HEK293 (cell line): ENCODE measurements around the gene SNAI1.

Source experiments
- CTCF ChIA-PET: fragments of 350-600 bp; formaldehyde crosslinking; extraction: SDS; loops from one replicate; lab custom pipeline; 2021; ENCODE audit warnings: antibody characterized with exemption; lab: Yijun Ruan, JAX
- POLR2A ChIA-PET: fragments of 300-600 bp; formaldehyde crosslinking; extraction: SDS; loops from one replicate; lab custom pipeline; 2020; ENCODE audit warnings: antibody characterized with exemption, inconsistent platforms; lab: Yijun Ruan, JAX
- H3K27ac ChIP-seq: fragments of 200-500 bp; sonication (Bioruptor generic); 2 replicates; pipeline ENCODE4 v1.5.1; 2014; ENCODE audit warnings: low read depth, low read length, control low read depth, inconsistent platforms; ENCODE audit errors: extremely low read depth
- H3K36me3 ChIP-seq, 2 experiments: fragments of 200-500 bp in 1 of 2; sonication (Bioruptor generic) in 1 of 2; 1 replicate in 1 of 2; 2 replicates in 1 of 2; pipeline ENCODE4 v1.5.1; 2014 to 2017; ENCODE audit warnings: inconsistent platforms in 2 of 2, low read length in 2 of 2; ENCODE audit not compliant: control insufficient read depth in 2 of 2, insufficient read depth in 1 of 2
- H3K4me1 ChIP-seq: fragments of 200-500 bp; sonication (Bioruptor generic); 2 replicates; pipeline ENCODE4 v1.5.1; 2014; ENCODE audit warnings: mild to moderate bottlenecking, low read length, inconsistent platforms; ENCODE audit not compliant: control insufficient read depth, insufficient read depth
- H3K4me3 ChIP-seq: 2 replicates; pipeline ENCODE4 v1.5.1; 2011; ENCODE audit warnings: low read depth, mild to moderate bottlenecking, control low read depth, low read length, moderate library complexity
- H3K9me3 ChIP-seq: fragments of 200-500 bp; sonication (Bioruptor generic); 2 replicates; pipeline ENCODE4 v1.5.1; 2014; ENCODE audit warnings: low read depth, low read length, inconsistent platforms; ENCODE audit not compliant: control insufficient read depth, insufficient read depth
- GLIS1 ChIP-seq: fragments of 450-650 bp; formaldehyde crosslinking; IDR thresholded peaks from 2 replicates; pipeline ENCODE4 v1.5.1; 2016; ENCODE audit warnings: missing biosample characterization, missing genetic modification characterization
- KLF1 ChIP-seq: fragments of 450-650 bp; formaldehyde crosslinking; IDR thresholded peaks from 2 replicates; pipeline ENCODE4 v1.5.1; 2016; ENCODE audit warnings: missing biosample characterization, missing genetic modification characterization
- PRDM1 ChIP-seq: fragments of 450-650 bp; formaldehyde crosslinking; IDR thresholded peaks from 2 replicates; pipeline ENCODE4; 2016; ENCODE audit warnings: missing biosample characterization, missing genetic modification characterization
- RBAK ChIP-seq: fragments of 450-650 bp; formaldehyde crosslinking; IDR thresholded peaks from 2 replicates; pipeline ENCODE4 v1.5.1; 2016; ENCODE audit warnings: missing biosample characterization, missing genetic modification characterization
- SALL2 ChIP-seq: fragments of 450-650 bp; formaldehyde crosslinking; IDR thresholded peaks from 2 replicates; pipeline ENCODE4 v1.5.0; 2017; ENCODE audit warnings: missing biosample characterization, mild to moderate bottlenecking, missing genetic modification characterization, borderline replicate concordance
- SCRT1 ChIP-seq: fragments of 450-650 bp; formaldehyde crosslinking; IDR thresholded peaks from 2 replicates; pipeline ENCODE4 v1.5.1; 2016; ENCODE audit warnings: missing biosample characterization, missing genetic modification characterization, borderline replicate concordance
- ZNF112 ChIP-seq: fragments of 450-650 bp; formaldehyde crosslinking; IDR thresholded peaks from 2 replicates; pipeline ENCODE4 v1.5.0; 2017; ENCODE audit warnings: missing biosample characterization, missing genetic modification characterization
- ZNF133 ChIP-seq: fragments of 450-650 bp; formaldehyde crosslinking; IDR thresholded peaks from 2 replicates; pipeline ENCODE4 v1.5.1; 2016; ENCODE audit warnings: missing biosample characterization, missing genetic modification characterization
- ZNF175 ChIP-seq: fragments of 450-650 bp; formaldehyde crosslinking; IDR thresholded peaks from 2 replicates; pipeline ENCODE4 v1.5.1; 2016; ENCODE audit warnings: missing biosample characterization, missing genetic modification characterization
- ZNF214 ChIP-seq: fragments of 450-650 bp; formaldehyde crosslinking; IDR thresholded peaks from 2 replicates; pipeline ENCODE4 v1.5.1; 2017; ENCODE audit warnings: missing biosample characterization, mild to moderate bottlenecking, missing genetic modification characterization, borderline replicate concordance
- ZNF350 ChIP-seq: fragments of 450-650 bp; formaldehyde crosslinking; IDR thresholded peaks from 2 replicates; pipeline ENCODE4 v1.5.0; 2017; ENCODE audit warnings: missing biosample characterization, mild to moderate bottlenecking, missing genetic modification characterization
- ZNF391 ChIP-seq: fragments of 450-650 bp; formaldehyde crosslinking; IDR thresholded peaks from 2 replicates; pipeline ENCODE4 v1.5.1; 2016; ENCODE audit warnings: low read depth, missing biosample characterization, missing genetic modification characterization, borderline replicate concordance
- ZNF548 ChIP-seq: fragments of 450-650 bp; formaldehyde crosslinking; IDR thresholded peaks from 2 replicates; pipeline ENCODE4 v1.5.1; 2016; ENCODE audit warnings: missing biosample characterization, missing genetic modification characterization
- ZNF555 ChIP-seq: fragments of 450-650 bp; formaldehyde crosslinking; conservative IDR thresholded peaks from 2 replicates; pipeline ENCODE4 v1.5.1; 2017; ENCODE audit warnings: missing biosample characterization, mild to moderate bottlenecking, missing genetic modification characterization, inconsistent platforms
- ZNF76 ChIP-seq: fragments of 450-650 bp; formaldehyde crosslinking; IDR thresholded peaks from 2 replicates; pipeline ENCODE4; 2016; ENCODE audit warnings: low read depth, missing biosample characterization, missing genetic modification characterization, borderline replicate concordance
- ZNF768 ChIP-seq: fragments of 450-650 bp; formaldehyde crosslinking; IDR thresholded peaks from 2 replicates; pipeline ENCODE4 v1.5.1; 2018; ENCODE audit warnings: missing biosample characterization, mild to moderate bottlenecking, missing genetic modification characterization
- ZSCAN23 ChIP-seq: fragments of 450-650 bp; formaldehyde crosslinking; IDR thresholded peaks from 2 replicates; pipeline ENCODE4 v1.5.1; 2016; ENCODE audit warnings: missing biosample characterization, missing genetic modification characterization
- TF ChIP-seq, protein P1 (sequence below): fragments of 450-650 bp; formaldehyde crosslinking; IDR thresholded peaks from 2 replicates; pipeline ENCODE4 v1.5.1; 2016; ENCODE audit warnings: missing biosample characterization, missing genetic modification characterization, borderline replicate concordance
- TF ChIP-seq, protein P2 (sequence below): fragments of 450-650 bp; formaldehyde crosslinking; IDR thresholded peaks from 2 replicates; pipeline ENCODE4 v1.5.1; 2017; ENCODE audit warnings: missing biosample characterization, missing genetic modification characterization
- TF ChIP-seq, protein P3 (sequence below): fragments of 450-650 bp; formaldehyde crosslinking; IDR thresholded peaks from 2 replicates; pipeline ENCODE4 v1.5.1; 2017; ENCODE audit warnings: missing biosample characterization, missing genetic modification characterization
- TF ChIP-seq, protein P4 (sequence below): fragments of 450-650 bp; formaldehyde crosslinking; IDR thresholded peaks from 2 replicates; pipeline ENCODE4 v1.5.1; 2016; ENCODE audit warnings: missing biosample characterization, missing genetic modification characterization
- TF ChIP-seq, protein P5 (sequence below): sonication (generic); formaldehyde crosslinking; IDR thresholded peaks from 2 replicates; pipeline ENCODE4 v1.8.1; 2022; ENCODE audit warnings: mild to moderate bottlenecking, moderate library complexity, missing genetic modification reagents
- TF ChIP-seq, protein P6 (sequence below): fragments of 450-650 bp; formaldehyde crosslinking; IDR thresholded peaks from 2 replicates; pipeline ENCODE4 v1.5.1; 2016; ENCODE audit warnings: missing biosample characterization, missing genetic modification characterization

Gene SNAI1

DNA sequence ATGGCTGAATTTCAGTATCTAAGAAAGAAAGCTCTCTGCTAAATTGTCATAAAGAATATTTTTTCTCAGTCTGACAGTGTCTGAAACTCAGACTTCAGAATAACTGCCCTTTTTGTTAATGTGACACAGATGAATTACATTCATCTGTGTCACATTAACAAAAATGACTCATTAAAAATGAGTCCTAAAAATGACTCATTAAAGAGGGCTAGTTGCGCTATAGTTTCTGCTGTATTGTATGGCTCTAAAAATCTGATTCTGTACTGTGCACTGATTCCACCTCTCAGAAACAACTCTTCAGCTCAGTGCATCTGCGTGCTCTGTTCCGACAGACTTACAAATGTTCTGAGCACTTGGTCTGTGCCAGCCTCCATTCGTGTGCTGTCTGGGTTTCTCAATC, 31.6 kb upstream of the SNAI1 start:
- CTCF ChIA-PET, result interaction anchor here (0.6 to 2.1 kb wide), 4 partner anchors 15 to 149 kb away, joined by 3 to 6 read pairs (median 4); no protein-coding TSS in a partner anchor
- TF ChIP-seq ZNF555 (tag by site-specific recombination) (no peak), KLF1 (no peak), ZNF214 (tag by site-specific recombination) (no peak), ZNF768 (tag by site-specific recombination) (no peak), ZNF548 (tag by site-specific recombination) (no peak), GLIS1 (tag by site-specific recombination) (no peak), RBAK (tag by site-specific recombination) (no peak)
- TF ChIP-seq, protein P1, sequence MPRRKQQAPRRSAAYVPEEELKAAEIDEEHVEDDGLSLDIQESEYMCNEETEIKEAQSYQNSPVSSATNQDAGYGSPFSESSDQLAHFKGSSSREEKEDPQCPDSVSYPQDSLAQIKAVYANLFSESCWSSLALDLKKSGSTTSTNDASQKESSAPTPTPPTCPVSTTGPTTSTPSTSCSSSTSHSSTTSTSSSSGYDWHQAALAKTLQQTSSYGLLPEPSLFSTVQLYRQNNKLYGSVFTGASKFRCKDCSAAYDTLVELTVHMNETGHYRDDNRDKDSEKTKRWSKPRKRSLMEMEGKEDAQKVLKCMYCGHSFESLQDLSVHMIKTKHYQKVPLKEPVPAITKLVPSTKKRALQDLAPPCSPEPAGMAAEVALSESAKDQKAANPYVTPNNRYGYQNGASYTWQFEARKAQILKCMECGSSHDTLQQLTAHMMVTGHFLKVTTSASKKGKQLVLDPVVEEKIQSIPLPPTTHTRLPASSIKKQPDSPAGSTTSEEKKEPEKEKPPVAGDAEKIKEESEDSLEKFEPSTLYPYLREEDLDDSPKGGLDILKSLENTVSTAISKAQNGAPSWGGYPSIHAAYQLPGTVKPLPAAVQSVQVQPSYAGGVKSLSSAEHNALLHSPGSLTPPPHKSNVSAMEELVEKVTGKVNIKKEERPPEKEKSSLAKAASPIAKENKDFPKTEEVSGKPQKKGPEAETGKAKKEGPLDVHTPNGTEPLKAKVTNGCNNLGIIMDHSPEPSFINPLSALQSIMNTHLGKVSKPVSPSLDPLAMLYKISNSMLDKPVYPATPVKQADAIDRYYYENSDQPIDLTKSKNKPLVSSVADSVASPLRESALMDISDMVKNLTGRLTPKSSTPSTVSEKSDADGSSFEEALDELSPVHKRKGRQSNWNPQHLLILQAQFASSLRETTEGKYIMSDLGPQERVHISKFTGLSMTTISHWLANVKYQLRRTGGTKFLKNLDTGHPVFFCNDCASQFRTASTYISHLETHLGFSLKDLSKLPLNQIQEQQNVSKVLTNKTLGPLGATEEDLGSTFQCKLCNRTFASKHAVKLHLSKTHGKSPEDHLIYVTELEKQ (tag by site-specific recombination), result no peak
- TF ChIP-seq, protein P2, sequence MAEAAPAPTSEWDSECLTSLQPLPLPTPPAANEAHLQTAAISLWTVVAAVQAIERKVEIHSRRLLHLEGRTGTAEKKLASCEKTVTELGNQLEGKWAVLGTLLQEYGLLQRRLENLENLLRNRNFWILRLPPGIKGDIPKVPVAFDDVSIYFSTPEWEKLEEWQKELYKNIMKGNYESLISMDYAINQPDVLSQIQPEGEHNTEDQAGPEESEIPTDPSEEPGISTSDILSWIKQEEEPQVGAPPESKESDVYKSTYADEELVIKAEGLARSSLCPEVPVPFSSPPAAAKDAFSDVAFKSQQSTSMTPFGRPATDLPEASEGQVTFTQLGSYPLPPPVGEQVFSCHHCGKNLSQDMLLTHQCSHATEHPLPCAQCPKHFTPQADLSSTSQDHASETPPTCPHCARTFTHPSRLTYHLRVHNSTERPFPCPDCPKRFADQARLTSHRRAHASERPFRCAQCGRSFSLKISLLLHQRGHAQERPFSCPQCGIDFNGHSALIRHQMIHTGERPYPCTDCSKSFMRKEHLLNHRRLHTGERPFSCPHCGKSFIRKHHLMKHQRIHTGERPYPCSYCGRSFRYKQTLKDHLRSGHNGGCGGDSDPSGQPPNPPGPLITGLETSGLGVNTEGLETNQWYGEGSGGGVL (tag by site-specific recombination), result no peak
- TF ChIP-seq, all 188 proteins: peak for 0
- H3K9me3 ChIP-seq, result no peaks in the 10 kb centered on the region
- no peak overlapping the region for H3K4me3 ChIP-seq
- H3K36me3 ChIP-seq, result peaks cover 34 to 92% of the 10 kb centered on the region in 2 experiments; a peak in 2 of 3 replicates
- no peak overlapping the region for H3K27ac ChIP-seq
- POLR2A ChIA-PET, result interaction anchor here (0.7 to 1.7 kb wide), 3 partner anchors 9 to 243 kb away, joined by 3 read pairs; partner anchors contain the start of gene PEDS1
- H3K4me1 ChIP-seq, result no peaks in the 10 kb centered on the region

DNA sequence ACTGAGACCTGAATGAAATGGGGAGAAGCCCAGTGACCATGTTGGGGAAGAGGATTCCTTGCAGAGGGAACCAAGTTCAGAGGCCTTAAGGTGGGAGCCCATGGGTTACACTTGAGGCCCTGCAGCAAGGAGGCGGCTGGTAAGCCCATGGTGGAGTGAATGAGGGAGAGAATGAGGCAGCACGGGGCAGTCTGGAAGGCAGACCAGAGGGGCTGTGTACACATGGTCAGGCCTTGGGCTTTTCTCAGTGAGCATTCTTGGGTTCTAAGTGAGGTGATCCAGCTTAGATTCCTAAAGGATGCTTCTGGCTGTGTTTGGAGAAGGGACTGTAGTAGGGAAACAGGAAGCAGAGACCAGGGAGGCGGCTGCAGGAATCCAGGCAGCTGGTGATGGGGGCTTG, 27.6 kb upstream of the SNAI1 start:
- peaks cover 20 to 70% of the 10 kb centered on the region in 2 experiments; a peak in 2 of 3 replicates for H3K36me3 ChIP-seq
- ChIA-PET CTCF (interaction anchor here (0.7 kb wide), 1 partner anchor 10 kb away, joined by 3 read pairs; no protein-coding TSS in a partner anchor), POLR2A (no interaction called here)
- H3K27ac ChIP-seq, result no peak overlapping the region
- TF ChIP-seq, protein P3, sequence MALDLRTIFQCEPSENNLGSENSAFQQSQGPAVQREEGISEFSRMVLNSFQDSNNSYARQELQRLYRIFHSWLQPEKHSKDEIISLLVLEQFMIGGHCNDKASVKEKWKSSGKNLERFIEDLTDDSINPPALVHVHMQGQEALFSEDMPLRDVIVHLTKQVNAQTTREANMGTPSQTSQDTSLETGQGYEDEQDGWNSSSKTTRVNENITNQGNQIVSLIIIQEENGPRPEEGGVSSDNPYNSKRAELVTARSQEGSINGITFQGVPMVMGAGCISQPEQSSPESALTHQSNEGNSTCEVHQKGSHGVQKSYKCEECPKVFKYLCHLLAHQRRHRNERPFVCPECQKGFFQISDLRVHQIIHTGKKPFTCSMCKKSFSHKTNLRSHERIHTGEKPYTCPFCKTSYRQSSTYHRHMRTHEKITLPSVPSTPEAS (tag by site-specific recombination), result no peak
- TF ChIP-seq, protein P4, sequence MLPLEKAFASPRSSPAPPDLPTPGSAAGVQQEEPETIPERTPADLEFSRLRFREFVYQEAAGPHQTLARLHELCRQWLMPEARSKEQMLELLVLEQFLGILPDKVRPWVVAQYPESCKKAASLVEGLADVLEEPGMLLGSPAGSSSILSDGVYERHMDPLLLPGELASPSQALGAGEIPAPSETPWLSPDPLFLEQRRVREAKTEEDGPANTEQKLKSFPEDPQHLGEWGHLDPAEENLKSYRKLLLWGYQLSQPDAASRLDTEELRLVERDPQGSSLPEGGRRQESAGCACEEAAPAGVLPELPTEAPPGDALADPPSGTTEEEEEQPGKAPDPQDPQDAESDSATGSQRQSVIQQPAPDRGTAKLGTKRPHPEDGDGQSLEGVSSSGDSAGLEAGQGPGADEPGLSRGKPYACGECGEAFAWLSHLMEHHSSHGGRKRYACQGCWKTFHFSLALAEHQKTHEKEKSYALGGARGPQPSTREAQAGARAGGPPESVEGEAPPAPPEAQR (tag by site-specific recombination), result no peak
- TF ChIP-seq RBAK (tag by site-specific recombination) (no peak), ZSCAN23 (tag by site-specific recombination) (no peak), ZNF391 (tag by site-specific recombination) (no peak), ZNF76 (tag by site-specific recombination) (no peak), ZNF112 (tag by site-specific recombination) (no peak), SCRT1 (tag by site-specific recombination) (no peak), ZNF133 (tag by site-specific recombination) (no peak), ZNF175 (no peak), PRDM1 (tag by site-specific recombination) (no peak), SALL2 (tag by site-specific recombination) (no peak), ZNF350 (tag by site-specific recombination) (no peak)
- TF ChIP-seq, protein P5, sequence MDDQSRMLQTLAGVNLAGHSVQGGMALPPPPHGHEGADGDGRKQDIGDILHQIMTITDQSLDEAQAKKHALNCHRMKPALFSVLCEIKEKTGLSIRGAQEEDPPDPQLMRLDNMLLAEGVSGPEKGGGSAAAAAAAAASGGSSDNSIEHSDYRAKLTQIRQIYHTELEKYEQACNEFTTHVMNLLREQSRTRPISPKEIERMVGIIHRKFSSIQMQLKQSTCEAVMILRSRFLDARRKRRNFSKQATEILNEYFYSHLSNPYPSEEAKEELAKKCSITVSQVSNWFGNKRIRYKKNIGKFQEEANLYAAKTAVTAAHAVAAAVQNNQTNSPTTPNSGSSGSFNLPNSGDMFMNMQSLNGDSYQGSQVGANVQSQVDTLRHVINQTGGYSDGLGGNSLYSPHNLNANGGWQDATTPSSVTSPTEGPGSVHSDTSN (CRISPR knock-in tag), result no peak
- TF ChIP-seq, protein P6, sequence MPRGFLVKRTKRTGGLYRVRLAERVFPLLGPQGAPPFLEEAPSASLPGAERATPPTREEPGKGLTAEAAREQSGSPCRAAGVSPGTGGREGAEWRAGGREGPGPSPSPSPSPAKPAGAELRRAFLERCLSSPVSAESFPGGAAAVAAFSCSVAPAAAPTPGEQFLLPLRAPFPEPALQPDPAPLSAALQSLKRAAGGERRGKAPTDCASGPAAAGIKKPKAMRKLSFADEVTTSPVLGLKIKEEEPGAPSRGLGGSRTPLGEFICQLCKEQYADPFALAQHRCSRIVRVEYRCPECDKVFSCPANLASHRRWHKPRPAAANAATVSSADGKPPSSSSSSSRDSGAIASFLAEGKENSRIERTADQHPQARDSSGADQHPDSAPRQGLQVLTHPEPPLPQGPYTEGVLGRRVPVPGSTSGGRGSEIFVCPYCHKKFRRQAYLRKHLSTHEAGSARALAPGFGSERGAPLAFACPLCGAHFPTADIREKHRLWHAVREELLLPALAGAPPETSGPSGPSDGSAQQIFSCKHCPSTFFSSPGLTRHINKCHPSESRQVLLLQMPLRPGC (tag by site-specific recombination), result no peak
- no peak overlapping the region for H3K4me3 ChIP-seq
- no peaks in the 10 kb centered on the region for H3K4me1 ChIP-seq
- no peaks in the 10 kb centered on the region for H3K9me3 ChIP-seq
